HG03378 (cell line): Measurements from ENCODE around the gene OR4N2.
"Not testable (repeated sequence)": the region's sequence is repeated elsewhere in the genome, so short reads cannot be mapped to it uniquely, and the experiment has no call there.

Experiments
- ATAC-seq: cut with Tn5 transposase; IDR thresholded peaks from one replicate; pipeline ENCODE4 v1.9.1; 2021; ENCODE audit warnings: mild to moderate bottlenecking, moderate library complexity; ENCODE audit not compliant: unreplicated experiment

The OR4N2 gene

DNA sequence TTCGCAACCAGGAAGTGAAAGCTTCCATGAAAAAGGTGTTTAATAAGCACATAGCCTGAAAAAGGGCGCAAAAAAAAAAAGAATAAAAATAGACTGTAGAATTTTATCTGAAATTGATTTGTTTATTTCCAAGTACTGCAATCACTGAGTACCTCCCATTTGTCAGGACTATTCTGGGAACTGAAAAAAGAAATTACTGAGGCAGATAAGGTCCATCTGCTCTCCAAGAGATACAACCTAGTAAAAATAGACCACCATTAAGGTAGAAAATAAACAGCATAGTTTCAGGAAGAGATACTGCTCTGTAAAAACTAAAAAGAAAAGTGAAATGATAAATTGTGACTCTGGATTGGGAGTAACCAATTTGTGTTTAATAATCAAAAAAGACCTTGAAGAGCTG, 24.7 kb downstream of the OR4N2 start:
- no peak for ATAC-seq

DNA sequence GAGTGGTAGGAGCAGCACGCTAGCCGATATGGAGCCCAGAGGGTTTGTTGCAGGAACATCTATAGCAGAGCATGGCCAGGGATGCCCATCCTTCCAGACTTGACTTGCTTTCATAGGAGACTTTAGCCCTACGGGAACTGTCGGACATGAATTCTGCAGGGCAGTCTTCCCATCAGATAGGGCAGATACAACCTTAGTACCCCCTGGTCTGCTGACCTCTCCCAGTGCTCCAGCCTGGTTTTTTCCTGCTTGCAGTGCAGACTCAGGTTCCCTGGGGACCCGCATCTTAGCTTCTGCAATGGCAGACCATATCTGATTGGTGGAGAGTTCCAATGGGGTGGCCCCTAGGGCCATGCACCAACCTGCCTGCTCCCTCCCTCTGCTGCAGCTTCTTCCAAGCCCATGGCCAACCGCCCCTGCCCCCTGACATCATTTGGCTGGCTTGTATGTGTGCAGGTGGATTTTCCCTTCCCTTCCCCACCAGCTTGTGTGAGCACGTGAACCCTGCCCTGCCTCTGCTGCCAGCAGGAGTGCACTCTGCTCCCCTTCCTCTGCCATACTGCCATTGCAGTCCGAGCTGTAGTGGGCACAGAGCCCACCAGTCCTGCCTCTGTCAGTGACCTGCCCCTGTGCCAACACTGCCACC, 30.8 kb downstream of the OR4N2 start:
- not testable (repeated sequence) for ATAC-seq

DNA sequence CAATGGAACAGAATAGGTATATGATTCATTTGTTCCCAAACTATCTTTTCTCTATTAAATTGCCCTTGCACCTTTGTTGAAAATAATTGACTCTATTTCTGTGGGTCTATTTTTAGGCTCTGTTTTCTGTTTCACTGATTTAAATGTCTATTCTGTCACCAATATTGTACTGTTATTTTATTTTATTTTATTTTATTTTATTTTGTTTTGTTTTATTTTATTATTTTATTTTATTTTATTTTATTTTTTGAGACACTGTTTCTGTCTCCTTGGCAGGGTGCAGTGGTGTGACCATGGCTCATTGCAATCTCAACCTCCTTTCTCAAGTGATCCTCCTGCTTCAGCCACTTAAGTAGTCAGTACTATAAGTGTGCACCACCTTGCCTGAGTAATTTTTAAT, 34.9 kb downstream of the OR4N2 start:
- no peak for ATAC-seq

DNA sequence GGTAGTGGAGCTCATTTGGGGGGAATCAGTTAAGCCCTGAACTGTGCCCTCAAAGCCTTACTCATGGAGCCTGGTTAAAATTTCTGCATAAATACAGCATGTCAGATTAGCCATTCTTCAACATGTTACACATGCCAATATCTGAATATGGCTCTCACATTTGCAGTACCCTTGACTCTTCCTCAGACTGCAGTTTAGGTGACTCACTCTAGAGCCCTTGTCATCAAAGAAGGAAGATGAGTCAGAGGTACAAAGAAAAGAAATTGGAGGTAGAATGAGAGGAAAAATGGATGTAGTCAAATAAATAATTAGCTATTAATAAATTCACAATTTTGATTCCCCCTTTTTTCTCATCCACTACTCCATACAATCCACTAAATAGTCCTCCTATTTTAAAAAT, 47.8 kb downstream of the OR4N2 start:
- no peak for ATAC-seq

DNA sequence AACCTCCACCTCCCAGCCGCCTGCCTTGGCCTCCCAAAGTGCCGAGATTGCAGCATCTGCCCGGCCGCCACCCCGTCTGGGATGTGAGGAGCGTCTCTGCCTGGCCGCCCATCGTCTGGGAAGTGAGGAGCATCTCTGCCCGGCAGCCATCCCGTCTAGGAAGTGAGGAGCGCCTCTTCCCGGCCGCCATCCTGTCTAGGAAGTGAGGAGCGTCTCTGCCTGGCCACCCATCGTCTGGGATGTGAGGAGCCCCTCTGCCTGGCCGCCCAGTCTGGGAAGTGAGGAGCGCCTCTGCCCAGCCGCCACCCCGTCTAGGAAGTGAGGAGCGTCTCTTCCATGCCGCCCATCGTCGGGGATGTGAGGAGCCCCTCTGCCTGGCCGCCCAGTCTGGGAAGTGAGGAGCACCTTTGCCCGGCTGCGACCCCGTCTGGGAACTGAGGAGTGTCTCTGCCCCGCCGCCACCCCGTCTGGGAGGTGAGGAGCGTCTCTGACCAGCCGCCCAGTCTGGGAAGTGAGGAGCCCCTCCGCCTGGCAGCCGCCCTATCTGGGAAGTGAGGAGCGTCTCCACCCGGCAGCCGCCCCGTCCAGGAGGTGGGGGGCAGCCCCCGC, 62.6 kb downstream of the OR4N2 start:
- not testable (repeated sequence) for ATAC-seq

DNA sequence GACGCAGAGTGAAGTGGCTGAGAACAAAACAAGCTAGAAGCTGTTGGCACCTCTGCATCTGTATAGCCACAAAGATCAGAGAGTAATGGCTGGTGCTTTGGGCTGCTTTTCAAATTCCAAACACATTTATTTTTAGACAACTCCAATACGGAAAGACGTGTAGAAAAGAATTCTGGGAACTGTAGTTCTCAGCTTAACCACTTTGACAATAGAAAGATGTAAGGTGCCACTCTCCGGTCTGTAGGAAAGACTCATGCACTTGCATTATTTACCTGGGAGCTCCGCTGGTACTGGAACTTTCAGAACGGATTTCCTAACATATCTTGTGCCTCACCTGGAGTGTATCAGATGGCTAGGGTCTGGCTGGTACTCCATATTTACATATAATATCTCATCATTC, 69.6 kb downstream of the OR4N2 start:
- ATAC-seq: no peak

DNA sequence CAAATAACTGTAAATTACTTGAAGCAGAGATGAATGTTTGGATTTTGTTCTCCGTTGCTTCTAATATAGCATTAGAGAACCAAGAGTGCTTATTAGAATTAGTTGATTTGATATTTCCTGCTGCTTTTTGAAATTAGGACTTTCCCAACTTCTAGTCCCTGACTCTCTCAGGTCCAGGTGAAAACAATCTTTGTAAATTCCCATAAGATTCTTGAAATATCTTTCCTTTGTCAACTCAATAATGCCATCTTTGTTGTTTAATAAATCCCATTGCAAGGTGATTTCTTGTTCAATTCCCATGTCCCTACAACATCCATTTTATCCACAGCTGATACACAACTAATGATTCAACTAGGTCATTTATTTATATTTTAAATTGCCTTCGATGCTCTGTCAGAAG, 71.3 kb downstream of the OR4N2 start, which contains the start of gene OR4K2:
OR4K2 (plus strand) TSS at position 301 of the 400 bp plus-strand sequence. CDS start 1,126 bp downstream, outside the sequence.
- no peak for ATAC-seq

DNA sequence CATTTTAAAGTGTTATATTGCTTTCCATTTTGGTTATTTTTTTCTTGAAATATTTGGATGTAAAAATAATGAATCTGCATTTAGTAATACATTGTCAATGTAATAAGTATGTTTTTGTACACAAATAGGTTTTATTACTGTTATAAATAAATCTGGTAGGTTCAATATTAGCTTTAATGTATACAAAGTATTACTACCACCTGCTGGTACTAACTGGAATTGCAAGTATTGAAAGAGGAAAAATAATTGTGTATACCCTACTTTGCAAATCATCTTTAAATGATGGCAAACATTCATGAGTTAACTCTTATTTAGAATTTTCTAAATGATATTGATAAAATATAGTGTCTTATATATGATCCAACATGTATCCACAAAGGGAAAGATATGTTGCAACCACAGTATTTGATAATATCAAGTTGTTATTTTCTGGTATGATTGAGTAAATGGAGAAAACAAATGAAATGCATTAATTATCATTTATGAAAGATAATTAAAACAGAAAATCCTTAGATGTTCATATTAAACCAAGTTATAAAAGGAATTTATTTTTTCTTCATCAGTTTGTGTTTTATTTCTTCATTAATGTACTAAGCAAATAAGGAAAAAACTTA, 74.6 kb downstream of the OR4N2 start:
- ATAC-seq: peak; percentile 65
